DMS 273 (cell line): Measurements from ENCODE around the gene TNS1.

Experiments
- DNase-seq: peaks from one replicate; lab custom pipeline; 2025; ENCODE audit not compliant: unreplicated experiment; lab: John Stamatoyannopoulos, UW

Gene TNS1

GRCh38 chr2:217999595-217999959 is 3.2 kb downstream of the TNS1 start:
- DNase-seq: no peak

DNA sequence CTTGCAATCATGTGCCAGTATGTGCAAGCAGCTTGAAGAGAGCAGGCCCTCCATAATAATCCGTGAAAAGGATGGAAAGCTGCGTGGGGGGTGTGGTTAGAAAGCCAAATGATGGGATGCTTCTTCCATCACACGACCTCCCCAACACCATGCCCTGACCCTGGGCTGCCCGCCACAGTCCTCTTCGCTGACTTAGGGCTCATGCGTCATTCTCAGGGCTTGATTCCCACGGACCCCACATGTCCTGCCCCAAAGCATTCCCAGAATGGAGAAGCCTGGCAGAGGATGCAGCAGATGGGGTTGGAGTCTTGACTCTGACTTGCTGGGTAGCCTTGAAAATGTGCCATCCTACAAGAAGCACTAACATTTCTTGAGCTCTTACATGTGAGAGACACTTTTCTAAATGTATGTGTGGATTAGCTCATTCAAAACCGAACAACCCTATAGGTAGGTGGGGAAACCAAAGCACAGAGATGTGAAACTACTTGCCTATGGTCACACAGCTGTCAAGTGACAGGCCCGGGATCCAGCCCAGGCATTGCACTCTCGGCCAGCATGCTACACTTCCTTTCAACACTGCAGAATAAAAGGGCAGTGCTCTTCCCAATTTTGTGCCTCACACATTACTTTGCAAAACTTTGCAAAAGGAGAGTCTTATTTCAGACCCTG is 3.7 kb downstream of the TNS1 start:
- no peak for DNase-seq

DNA sequence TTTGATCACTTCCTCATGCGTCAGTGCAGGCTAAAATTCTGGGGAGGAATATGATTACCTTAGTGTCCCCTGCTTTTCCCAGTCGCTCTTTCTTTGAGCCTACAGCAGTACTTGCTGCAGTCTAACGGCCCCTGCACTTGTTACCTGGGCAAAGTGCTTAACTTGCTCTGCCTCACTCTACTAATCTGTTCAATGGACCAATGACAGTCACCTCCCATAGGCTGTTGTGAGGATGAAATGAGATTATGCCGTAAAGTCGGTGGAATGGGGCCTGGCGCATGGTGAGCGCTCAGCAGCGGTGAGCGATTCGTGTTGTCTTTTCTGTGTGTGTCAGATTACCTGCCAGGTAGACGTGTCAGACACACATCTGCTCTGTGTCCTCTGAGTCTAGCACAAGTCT is 5.3 kb downstream of the TNS1 start:
- no peak for DNase-seq

DNA sequence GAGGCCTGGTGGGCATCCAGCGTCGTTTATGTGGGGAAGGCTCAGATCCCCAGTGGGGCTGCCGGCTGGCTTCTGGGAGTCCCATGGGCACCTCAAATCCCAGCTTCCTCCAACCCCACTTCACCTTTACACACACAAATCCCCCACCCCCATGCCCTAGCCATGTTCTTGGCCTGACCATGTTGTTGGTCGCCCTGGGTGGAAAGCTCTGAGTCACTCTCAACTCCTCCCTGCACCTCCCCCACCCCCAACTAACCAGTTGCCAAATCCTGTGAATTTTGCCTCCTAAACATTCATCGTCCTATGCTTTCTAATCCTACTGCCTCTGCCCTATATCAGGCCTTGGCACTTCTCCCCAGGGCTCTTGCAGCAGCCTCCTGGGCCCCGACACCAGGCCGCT is 6.4 kb downstream of the TNS1 start:
- no peak for DNase-seq

GRCh38 chr2:217995731-217996231 is 7.0 kb downstream of the TNS1 start:
- peak; percentile 21 for DNase-seq

GRCh38 chr2:217994776-217995274 is 8.0 kb downstream of the TNS1 start:
- DNase-seq: no peak

DNA sequence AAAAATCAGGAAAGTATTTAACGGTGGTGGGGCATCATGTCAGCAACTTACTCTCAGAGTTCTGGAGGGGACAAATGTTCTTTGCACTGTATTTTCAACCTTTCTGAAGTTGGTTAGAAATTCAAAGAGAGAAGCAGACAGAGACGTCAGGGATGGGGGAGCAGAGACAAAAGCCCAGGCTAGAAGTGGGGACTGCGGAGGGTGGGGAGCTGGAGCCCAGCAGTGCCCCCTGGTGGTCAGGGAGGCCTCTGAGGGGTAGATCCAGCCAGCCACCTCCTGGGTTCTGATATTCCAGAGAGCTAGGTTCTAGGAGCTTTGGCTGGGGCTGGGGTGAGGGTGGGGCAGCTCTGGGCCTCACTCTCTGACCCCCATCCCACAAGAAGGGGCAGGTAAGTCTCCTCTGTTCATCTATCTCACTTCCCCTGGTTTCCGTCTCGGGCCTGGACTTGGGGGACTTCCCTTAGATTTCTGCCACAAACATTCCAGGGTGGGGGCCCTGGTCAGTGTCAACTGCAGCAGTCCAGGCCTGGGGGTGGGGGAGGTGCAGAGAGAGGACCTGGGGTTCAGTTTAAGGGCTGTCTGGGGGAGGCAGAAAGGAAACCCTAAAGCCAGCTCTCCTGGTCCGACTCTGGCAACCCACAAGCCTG is 8.9 kb downstream of the TNS1 start:
- DNase-seq: peak; percentile 77

GRCh38 chr2:217993138-217993537 is 9.7 kb downstream of the TNS1 start:
- DNase-seq: no peak

DNA sequence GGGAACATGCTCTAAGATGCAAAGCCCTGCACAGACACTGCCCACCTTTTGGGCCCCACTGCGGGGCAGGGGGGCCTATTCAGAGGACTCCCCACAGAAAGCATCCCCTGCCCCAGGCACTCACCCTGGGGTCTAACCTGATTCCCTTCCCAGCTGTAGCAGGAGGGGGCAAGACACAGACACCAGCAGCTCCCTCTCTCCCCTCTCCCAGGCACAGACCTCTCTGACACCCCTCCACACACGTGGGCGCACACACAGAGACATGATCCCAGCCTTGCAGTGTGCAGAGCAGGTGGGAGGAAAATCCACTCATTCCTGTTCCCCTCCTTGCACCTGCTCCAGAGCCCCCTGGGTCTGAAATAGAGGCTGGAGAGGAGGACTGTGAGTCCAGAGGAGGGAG is 10.7 kb downstream of the TNS1 start:
- no peak for DNase-seq

DNA sequence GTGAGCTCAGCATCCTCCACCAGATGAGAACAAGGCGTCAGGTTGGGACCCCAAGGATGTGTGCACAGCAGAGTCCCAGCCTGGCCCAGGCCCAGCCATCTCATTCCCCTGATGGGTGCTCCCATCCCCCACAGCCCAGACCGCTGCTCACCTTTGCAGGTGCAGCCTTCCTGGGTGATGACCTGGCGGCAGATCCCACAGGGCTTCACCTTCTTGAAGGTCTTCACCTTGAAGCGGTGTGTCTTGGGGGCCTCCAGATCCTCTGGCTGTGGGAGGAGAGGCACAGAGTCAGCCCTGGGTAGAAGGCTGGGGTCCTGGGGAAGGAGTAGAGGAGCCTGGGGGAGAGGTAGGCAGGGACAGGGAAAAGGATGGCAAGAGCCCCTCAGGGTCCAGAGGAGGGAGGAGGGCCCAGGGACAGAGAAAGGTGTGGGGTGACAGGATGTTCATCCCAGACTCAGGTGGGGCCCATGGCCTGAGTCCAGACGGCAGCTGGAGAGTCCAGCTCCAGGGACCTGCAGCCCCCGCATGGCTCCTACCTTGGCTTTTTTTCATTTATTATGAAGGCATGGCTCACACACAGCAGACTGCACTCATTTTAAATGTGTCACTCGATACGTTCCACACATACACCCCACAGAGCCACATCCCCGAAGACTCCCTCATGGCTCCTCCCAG is 11.9 kb downstream of the TNS1 start:
- DNase-seq: no peak

DNA sequence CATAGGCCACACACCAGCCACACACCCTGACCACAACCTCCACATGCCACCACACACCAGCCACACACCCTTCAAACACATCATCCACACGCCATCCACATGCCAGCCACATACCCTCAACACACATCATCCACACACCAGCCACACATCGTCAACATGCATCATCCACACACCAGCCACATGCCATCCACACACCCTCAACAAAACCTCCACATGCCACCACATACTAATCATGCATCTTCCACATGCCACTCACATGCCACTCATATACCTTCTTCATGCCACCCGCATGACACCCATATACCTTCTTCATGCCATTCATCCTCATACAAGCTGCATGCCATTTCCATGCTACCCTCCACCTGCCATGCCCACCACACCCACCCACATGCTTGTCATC is 12.4 kb downstream of the TNS1 start:
- no peak for DNase-seq

- no peak for DNase-seq
These were observed 13.4 kb downstream of the TNS1 start for GRCh38 chr2:217989221-217989948.

GRCh38 chr2:217988840-217989204 is 14.0 kb downstream of the TNS1 start:
- DNase-seq: peak; percentile 42

DNA sequence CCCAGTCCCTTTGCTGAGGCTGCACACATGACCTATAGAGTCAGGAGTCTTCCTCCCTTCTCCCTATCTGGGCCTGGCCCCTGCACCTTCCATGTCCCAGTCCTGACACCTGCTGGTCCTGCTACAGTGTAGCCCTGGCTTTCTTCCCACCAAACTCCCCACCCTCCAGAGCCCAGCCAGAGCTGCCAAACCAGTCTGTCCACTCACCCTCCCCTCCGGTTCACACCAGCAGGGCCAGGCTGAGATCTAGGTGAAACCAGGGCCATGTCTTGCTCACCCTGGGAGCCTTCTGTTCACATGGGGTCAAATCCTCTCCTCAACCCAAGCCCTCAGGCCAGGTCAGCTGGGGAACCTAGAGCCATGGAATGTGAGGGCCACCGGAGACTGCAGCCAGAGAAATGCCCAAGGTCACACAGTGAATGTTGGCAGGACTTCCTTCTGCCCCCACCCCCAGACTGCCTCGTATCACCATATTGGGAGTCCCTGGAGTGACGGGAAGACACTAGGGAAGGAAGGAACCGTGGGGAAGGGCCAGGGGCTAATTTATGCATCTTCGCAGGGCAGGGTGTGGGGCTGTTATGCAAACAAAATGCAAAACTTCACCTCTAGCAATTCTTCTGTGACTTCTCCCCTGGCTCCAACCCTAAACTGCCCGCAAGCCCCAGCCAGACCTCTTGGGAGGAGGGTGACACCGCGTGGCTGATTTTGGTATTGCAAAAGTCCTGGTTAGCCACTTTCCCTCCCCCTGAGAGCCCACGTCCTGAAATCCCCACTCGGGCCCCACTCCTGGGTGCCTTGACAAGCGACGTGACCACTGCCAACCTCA is 14.6 kb downstream of the TNS1 start:
- peak; percentile 87 for DNase-seq

DNA sequence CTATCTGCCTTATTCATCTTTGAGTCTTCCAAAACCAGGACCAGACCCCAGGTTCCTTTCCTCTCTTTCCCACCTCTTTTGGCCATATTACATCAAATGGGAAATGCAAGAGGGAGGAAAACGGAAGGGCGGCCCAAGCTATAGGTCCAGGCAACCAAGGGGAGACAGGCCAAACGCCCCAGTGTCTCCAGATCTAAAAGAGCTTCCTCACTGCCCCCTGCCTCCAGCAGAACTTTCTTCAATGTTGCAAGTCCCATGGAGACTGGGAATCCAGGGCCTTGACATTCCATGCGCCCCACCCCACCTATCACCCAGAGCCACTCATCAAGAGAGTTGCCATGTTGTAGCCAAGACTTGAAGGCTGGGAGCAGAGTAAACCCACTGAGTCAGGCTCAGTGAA is 15.4 kb downstream of the TNS1 start:
- DNase-seq: no peak

DNA sequence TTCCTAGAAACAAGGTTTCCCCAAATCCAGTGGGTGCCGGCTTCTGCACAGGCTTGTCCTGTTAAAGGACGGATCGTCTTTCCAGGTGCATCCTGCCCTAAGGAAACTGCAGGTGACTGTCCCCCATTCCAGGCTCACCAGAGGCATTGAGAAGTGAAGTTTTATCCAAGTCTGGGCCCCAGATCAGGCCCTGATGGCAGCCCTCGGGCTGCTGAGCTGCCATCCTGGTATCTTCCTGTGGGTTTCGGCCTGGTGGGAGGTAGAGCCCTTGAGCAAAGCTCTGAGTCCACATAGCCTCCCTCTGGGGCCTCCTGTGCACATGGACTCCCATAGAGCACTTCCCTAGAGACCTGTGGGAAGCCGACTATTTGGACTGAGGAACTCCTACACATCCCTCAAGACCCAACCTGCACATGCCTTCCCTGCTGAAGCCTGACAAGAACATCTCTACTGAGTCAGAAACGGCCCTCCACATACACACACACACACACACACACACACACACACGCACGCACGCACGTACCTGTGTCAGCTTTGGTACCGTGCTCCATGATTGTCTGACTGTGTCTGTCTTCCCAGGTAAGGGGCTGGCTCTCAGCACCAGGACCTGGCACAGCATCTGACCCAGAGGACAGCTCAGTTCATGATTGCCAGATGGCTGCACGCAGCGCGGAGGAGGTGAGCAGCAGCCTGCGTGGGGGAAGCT is 16.4 kb downstream of the TNS1 start:
- no peak for DNase-seq

GRCh38 chr2:217983276-217984233 is 19.2 kb downstream of the TNS1 start:
- no peak for DNase-seq

GRCh38 chr2:217981971-217982370 is 20.8 kb downstream of the TNS1 start:
- DNase-seq: no peak
